Astrocyte of the cerebellum (primary cell): Measurements from ENCODE around the gene RNU6-8.

Experiments used
- DNase-seq: peaks from one replicate; pipeline ENCODE4 v3.0.0-alpha.2; 2011; ENCODE audit warnings: low read depth
- H3K4me3 ChIP-seq: 2 replicates; pipeline ENCODE4 v1.5.1; 2011; ENCODE audit warnings: mild to moderate bottlenecking, low read depth, low read length, moderate library complexity
- CTCF ChIP-seq: IDR thresholded peaks from 2 replicates; pipeline ENCODE4 v1.5.1; 2012; ENCODE audit warnings: low read length, low read depth, moderate library complexity, mild to moderate bottlenecking; ENCODE audit errors: missing control alignments
- in situ Hi-C: cut with HindIII; loops from 2 replicates; pipeline ENCODE4 v1.10.0; 2017; ENCODE audit warnings: low sequenced_read_pairs

The RNU6-8 gene

GRCh38 chr14:32190673-32191072, 12.4 kb downstream of the RNU6-8 start:
- in situ Hi-C loops = no loop called here
- DNase-seq = no peak
- no peak overlapping the region for H3K4me3 ChIP-seq

GRCh38 chr14:32189811-32190210, 13.3 kb downstream of the RNU6-8 start:
- no peak for DNase-seq
- in situ Hi-C loops = no loop called here
- no peak for TF ChIP-seq CTCF
- no peak overlapping the region for H3K4me3 ChIP-seq

More at GRCh38 chr14:32190673-32191072, 12.4 kb downstream of the RNU6-8 start:
- no peak for TF ChIP-seq CTCF

- DNase-seq = no peak
- no peak for TF ChIP-seq CTCF
- in situ Hi-C loops = no loop called here
- no peak overlapping the region for H3K4me3 ChIP-seq
These were observed 16.8 kb downstream of the RNU6-8 start for GRCh38 chr14:32186248-32186647.

GRCh38 chr14:32185097-32185496, 18.0 kb downstream of the RNU6-8 start:
- TF ChIP-seq CTCF = no peak
- H3K4me3 ChIP-seq = no peak overlapping the region
- no peak for DNase-seq
- in situ Hi-C loops = no loop called here

- no peak for DNase-seq
- in situ Hi-C loops = no loop called here
These were observed 19.7 kb downstream of the RNU6-8 start for GRCh38 chr14:32183151-32184058.

GRCh38 chr14:32171469-32171868, 31.6 kb downstream of the RNU6-8 start:
- no peak for TF ChIP-seq CTCF
- in situ Hi-C loops = no loop called here
- H3K4me3 ChIP-seq = no peak overlapping the region
- no peak for DNase-seq

More at GRCh38 chr14:32183151-32184058, 19.7 kb downstream of the RNU6-8 start:
- no peak overlapping the region for H3K4me3 ChIP-seq
- no peak for TF ChIP-seq CTCF
